Esophagus (tissue), 2 donors: ENCODE results near the gene FRMPD1. TPM values are rescaled to one million over a fixed set of nuclear protein-coding genes. Genes with fewer than 3 reads are reported as not detected.

Experiments used
- H3K27ac ChIP-seq, 2 donors: one replicate each; pipeline ENCODE4 v1.5.1; 2013; ENCODE audit warnings: low read depth in 2 of 2, mild to moderate bottlenecking in 2 of 2, inconsistent platforms in 1 of 2, low read length in 1 of 2, moderate library complexity in 1 of 2
- H3K27me3 ChIP-seq, 2 donors: one replicate each; pipeline ENCODE4 v1.6.1; 2013; ENCODE audit warnings: low read length in 2 of 2, control low read depth in 1 of 2, mild to moderate bottlenecking in 1 of 2; ENCODE audit not compliant: insufficient read depth in 2 of 2, control insufficient read depth in 1 of 2
- H3K36me3 ChIP-seq, 2 donors: one replicate each; pipeline ENCODE4 v1.6.1; 2013; ENCODE audit warnings: low read length in 1 of 2; ENCODE audit not compliant: control insufficient read depth in 2 of 2, insufficient read depth in 2 of 2
- H3K4me1 ChIP-seq, 2 donors: one replicate each; pipeline ENCODE4 v1.6.1; 2013; ENCODE audit warnings: low read length in 1 of 2; ENCODE audit not compliant: control insufficient read depth in 2 of 2, insufficient read depth in 2 of 2
- H3K4me3 ChIP-seq, 2 donors: one replicate each; pipeline ENCODE4 v1.5.1; 2013; ENCODE audit warnings: low read length in 2 of 2, mild to moderate bottlenecking in 2 of 2, low read depth in 1 of 2, moderate library complexity in 1 of 2
- H3K9me3 ChIP-seq, 2 donors: one replicate each; pipeline ENCODE4 v1.6.1; 2013; ENCODE audit warnings: mild to moderate bottlenecking in 2 of 2, low read depth in 1 of 2, low read length in 1 of 2, moderate library complexity in 1 of 2; ENCODE audit not compliant: control insufficient read depth in 2 of 2, insufficient read depth in 1 of 2
- WGBS, 2 donors: extraction: QIAGEN DNeasy Blood & Tissue Kit; methylation state at CpG; one replicate each; pipeline ENCODE4 v1.1.7; 2013; 5-methylcytosine and 5-hydroxymethylcytosine counted together
- polyA plus RNA-seq, 2 donors: library from polyadenylated mRNA; stranded (reverse); fragments of 200-250 nt; gene quantifications; one replicate each; pipeline ENCODE4 v1.2.3, GENCODE V29; 2013
- donor health status: healthy with polysubstance abuse.
- donor health status: Bipolar disorder and iron deficiency.

Gene FRMPD1
- polyA plus RNA-seq, 2 donors, result 0.04 to 0.12 TPM

- Histone ChIP-seq H3K27me3 (peaks cover 0 to 3% of the 10 kb centered on the region in 2 donors), H3K27ac (no peak overlapping the region), H3K36me3 (no peaks in the 10 kb centered on the region), H3K9me3 (no peaks in the 10 kb centered on the region), H3K4me1 (no peaks in the 10 kb centered on the region), H3K4me3 (no peak overlapping the region)
- WGBS, 2 donors, result 56 to 59% methylated on average over 4 of the region's 4 CpGs
These were observed 32.9 kb upstream of the FRMPD1 start for GRCh38 chr9:37617832-37618231.

DNA sequence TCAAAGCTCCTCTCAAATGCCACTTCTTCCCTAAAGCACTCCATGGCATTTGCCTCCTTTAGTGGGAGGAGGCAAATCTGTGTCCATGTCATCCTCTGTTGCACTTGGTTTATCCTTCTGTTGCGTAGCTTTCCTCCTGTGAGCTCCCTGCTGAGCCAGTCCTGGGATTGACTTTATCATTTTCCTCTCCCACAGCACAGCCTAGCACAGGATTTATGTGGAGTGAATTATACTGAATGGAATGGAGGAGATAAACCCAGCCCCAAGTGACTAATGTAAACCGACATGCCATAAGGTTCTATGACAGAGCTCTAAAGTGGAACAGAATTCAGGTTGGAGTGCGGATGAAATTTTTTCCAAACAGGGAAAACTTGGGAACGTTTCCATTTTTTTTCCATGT is 31.9 kb upstream of the FRMPD1 start:
- Histone ChIP-seq H3K4me1 (no peaks in the 10 kb centered on the region), H3K9me3 (no peaks in the 10 kb centered on the region), H3K36me3 (no peaks in the 10 kb centered on the region), H3K4me3 (no peak overlapping the region), H3K27ac (no peak overlapping the region), H3K27me3 (peaks cover 0 to under 1% of the 10 kb centered on the region in 2 donors)
- WGBS, 2 donors, result 87 to 89% methylated on average over 4 of the region's 4 CpGs

DNA sequence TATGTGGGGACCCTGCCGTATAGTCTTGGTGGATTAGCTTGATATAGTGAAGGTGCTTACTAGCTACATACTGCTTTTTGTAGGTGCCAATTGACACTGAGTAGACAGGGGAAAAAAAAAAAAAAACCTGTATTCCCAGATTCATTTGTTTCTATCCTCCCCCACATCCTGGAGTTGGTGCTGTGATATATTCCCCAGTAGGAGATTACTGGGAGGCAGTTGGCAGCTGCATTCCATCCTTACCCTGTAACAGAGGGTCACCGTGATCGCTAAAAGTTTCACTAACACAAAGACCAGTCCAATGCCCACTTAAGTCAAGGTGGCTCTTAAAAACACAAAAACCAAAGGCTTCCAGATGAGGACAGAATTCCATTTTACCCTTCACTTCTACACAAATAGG is 30.9 kb upstream of the FRMPD1 start:
- Histone ChIP-seq H3K36me3 (no peaks in the 10 kb centered on the region), H3K27me3 (no peaks in the 10 kb centered on the region), H3K4me3 (no peak overlapping the region), H3K4me1 (no peaks in the 10 kb centered on the region), H3K9me3 (no peaks in the 10 kb centered on the region), H3K27ac (no peak overlapping the region)
- WGBS, 2 donors, result 88 to 89% methylated on average over 3 of the region's 3 CpGs

DNA sequence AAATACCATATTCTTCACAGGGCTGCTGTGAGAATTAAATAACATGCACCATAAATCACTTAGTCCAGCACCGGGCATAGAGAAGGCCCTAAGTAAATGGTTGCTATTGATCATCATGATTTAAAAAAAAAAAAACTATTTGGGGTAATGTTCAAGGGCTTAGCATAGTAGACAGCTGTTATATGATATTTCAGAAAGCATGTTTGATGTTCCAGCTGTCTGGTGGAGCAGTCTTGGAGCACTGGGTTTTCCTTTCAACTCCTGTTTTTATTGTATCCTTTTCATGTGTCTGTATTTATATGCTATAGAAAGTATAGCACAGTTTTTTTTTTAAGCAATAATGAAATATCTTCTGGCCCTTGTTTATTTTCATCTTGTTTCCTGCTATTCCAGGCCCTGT is 30.4 kb upstream of the FRMPD1 start:
- no peaks in the 10 kb centered on the region for H3K36me3 ChIP-seq
- 82 to 87% methylated on average over 1 of the region's 1 CpG for WGBS, 2 donors

DNA sequence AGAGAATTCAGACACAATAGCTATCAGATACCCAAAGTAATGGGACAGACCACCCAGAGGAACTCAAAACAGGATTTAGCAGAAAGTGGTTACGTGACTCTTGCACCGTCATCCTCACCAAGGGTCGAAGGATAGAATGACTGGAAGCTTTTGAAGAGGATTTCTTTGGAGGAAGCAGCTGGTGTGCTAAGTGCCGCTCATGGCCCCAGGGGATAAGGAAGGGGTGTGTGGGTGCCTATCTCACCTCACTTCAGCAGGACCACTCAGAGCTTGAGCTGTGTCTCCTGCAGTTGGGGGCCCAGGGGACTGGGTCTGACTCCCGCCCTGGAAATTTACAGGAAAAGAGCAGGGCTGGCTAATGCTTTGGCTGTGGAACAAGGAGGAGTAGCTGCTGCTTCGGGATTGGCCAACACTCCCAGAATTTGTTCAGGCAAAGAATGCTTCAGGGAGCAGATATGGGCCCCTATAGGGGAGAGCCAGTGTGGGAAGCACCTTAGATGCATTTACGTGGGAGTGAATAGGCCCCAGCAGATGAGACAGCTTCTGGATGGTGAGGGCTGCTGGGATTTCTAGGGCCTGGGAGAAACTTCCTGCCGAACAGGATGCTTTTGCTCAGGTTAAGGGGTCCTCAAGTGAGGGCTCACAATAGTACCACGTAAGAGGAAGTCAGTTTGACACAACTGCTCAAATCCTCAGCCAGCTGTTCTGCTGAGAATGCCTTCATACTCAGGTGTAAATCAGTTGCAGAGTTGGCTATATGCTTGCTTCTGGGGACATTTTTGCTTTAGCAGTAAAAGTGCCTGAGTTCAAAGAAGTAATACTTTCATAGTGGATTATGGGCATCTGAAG is 29.3 kb upstream of the FRMPD1 start:
- H3K4me1 ChIP-seq, result no peaks in the 10 kb centered on the region
- 61 to 72% methylated on average over 9 of the region's 9 CpGs for WGBS, 2 donors
- no peaks in the 10 kb centered on the region for H3K27me3 ChIP-seq
- H3K27ac ChIP-seq, result no peak overlapping the region
- H3K4me3 ChIP-seq, result no peak overlapping the region
- no peaks in the 10 kb centered on the region for H3K9me3 ChIP-seq
- no peaks in the 10 kb centered on the region for H3K36me3 ChIP-seq

More for the DNA sequence above, 30.4 kb upstream of the FRMPD1 start:
- no peaks in the 10 kb centered on the region for H3K27me3 ChIP-seq
- no peaks in the 10 kb centered on the region for H3K9me3 ChIP-seq
- no peak overlapping the region for H3K4me3 ChIP-seq
- no peak overlapping the region for H3K27ac ChIP-seq
- H3K4me1 ChIP-seq, result no peaks in the 10 kb centered on the region

DNA sequence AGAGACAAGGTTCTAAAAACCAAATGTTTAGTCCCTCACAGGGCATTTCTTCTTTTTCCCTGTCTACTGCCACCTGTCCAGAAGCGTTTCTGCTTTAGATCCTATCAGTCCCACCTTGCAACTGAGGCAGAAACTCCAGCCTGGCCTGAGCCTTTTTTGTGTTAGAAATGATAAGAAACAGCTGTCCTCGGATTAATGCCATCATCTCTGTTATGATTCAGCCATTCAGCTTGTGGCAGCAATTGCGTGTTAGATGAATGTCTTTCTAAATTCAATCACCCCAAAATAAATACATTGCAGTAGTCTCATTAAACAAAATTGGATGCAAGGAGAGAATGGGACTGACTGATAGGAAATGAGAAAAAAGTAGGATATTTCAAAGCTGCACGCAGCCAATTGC is 28.3 kb upstream of the FRMPD1 start:
- no peak overlapping the region for H3K27ac ChIP-seq
- no peaks in the 10 kb centered on the region for H3K36me3 ChIP-seq
- no peaks in the 10 kb centered on the region for H3K9me3 ChIP-seq
- no peaks in the 10 kb centered on the region for H3K4me1 ChIP-seq
- no peaks in the 10 kb centered on the region for H3K27me3 ChIP-seq
- no peak overlapping the region for H3K4me3 ChIP-seq
- WGBS, 2 donors, result 65 to 75% methylated on average over 4 of the region's 4 CpGs

DNA sequence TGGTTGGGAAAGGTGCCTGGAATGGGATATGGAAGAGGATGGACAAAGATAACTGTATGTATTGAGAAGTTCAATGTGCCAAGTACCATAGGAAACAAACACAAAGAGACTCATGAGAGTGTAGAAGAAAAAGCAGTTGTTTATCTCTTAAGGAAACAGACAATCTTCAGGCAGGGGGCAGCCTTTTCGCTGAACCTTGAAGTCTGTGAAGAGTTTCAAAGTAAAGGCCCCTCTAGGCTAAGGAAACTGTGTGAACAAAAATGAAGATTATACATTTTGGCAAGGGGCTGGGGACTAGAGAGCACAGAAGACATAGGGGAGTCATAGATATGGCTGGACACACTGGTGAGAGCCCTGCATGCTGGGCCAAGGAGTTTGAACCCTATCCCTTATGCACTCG is 27.5 kb upstream of the FRMPD1 start:
- Histone ChIP-seq H3K9me3 (no peaks in the 10 kb centered on the region), H3K36me3 (no peaks in the 10 kb centered on the region), H3K27ac (no peak overlapping the region), H3K4me3 (no peak overlapping the region), H3K27me3 (no peaks in the 10 kb centered on the region), H3K4me1 (no peaks in the 10 kb centered on the region)
- 81 to 83% methylated on average over 2 of the region's 2 CpGs for whole genome bisulfite sequencing, 2 donors

DNA sequence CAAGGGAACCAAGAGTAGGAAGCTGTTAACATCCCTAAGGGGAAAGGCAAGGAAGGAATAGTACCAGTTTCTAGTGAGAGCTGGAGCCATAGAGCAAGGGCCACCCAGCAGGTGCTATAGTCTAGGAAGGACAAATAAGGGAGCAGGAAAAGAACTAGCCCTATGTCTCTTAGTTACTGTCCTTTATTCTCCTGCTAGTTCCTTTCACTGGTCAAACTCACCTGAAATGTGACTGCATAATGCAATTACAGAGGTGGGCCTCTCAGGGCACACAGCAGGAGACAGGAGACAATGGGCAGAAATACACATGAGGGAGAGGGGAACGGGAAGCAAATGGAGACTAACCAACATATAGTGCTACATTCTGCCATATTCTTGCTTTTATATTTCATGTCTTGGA is 26.7 kb upstream of the FRMPD1 start:
- WGBS, 2 donors, result 85 to 93% methylated on average over 1 of the region's 1 CpG
- Histone ChIP-seq H3K9me3 (no peaks in the 10 kb centered on the region), H3K4me1 (no peaks in the 10 kb centered on the region)

GRCh38 chr9:37625036-37625757 is 25.6 kb upstream of the FRMPD1 start:
- 63 to 81% methylated on average over 5 of the region's 5 CpGs for WGBS, 2 donors
- Histone ChIP-seq H3K27ac (no peak overlapping the region), H3K4me1 (no peaks in the 10 kb centered on the region), H3K36me3 (no peaks in the 10 kb centered on the region), H3K4me3 (no peak overlapping the region), H3K27me3 (no peaks in the 10 kb centered on the region), H3K9me3 (no peaks in the 10 kb centered on the region)

More for the DNA sequence above, 26.7 kb upstream of the FRMPD1 start:
- no peak overlapping the region for H3K4me3 ChIP-seq
- no peaks in the 10 kb centered on the region for H3K36me3 ChIP-seq
- no peak overlapping the region for H3K27ac ChIP-seq
- H3K27me3 ChIP-seq, result no peaks in the 10 kb centered on the region
